ENCODE results near the gene NAT8L.

Gene NAT8L

GRCh38 chr4:2096073-2096609, 37.0 kb downstream of the NAT8L start:
- DNase-seq: no peak

DNA sequence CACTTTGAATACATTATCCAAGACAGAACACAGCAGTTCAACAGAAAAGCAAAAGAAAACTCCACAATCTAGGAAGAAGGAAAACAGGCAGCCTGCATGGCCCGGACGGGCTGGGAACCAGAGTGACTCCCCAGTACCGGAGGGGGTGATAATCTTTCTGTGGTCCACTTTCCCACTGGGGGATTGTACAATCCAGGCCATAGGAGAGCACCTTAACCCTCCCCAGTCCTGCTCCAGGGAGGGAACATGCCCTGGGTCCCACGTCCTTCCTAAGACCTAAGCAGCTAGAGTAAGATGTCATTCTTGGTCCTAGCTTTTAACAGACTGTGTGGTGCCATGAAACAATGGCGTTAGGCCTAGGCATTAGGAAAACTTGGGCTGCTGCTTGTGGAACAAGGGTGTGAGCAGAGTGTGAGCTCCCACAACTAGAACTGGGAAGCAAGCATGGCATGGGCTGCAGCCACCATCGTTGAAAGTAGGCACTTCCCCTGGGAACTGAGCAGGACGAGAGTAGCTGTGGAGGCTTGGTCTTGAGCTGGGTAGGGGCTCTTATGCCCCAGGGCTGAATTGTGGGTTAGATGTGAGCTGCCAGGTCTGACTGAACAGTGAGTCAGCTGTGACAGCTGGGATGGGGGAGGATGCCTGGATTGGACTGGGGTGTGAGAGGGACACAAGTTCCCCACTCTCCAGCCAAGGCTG, 42.4 kb downstream of the NAT8L start:
- DNase-seq: no peak

DNA sequence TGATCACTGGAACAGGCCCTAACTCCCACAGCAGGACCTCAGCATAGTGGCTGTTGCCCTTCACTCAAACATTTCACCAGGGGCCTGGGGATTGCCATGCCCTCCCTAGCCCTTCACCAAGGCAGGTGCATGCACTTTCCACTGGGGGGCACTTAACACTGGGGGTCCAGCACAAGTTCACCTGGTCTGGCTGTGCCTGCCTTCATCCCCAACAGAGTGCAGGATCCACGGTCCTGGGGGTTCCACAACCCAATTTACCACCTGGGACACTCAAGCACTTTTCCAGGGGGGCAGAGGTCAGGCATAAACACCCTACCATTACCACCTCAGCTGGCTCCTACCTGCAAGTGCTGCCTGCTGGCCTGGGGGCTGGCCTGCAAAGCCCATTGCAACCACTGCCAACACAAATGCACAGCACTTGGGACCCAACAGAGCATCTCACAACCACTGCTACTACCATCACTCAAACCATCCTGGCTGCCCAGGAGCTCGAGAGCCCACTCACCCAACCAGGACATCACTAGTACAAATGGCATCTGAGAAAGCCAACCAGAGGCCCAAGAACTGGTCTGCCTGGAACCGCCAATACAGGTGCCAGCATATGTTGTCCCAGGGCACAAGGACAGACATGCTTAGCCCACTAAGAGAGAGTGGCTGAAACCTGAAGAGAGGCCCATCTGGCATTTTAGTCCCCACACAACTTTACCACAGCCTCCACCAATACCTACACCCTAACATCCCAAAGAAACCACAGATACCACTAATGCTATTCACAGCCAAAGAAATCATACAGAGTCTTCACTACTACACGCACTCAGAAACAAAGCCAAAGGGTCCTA, 43.1 kb downstream of the NAT8L start:
- DNase-seq: no peak

DNA sequence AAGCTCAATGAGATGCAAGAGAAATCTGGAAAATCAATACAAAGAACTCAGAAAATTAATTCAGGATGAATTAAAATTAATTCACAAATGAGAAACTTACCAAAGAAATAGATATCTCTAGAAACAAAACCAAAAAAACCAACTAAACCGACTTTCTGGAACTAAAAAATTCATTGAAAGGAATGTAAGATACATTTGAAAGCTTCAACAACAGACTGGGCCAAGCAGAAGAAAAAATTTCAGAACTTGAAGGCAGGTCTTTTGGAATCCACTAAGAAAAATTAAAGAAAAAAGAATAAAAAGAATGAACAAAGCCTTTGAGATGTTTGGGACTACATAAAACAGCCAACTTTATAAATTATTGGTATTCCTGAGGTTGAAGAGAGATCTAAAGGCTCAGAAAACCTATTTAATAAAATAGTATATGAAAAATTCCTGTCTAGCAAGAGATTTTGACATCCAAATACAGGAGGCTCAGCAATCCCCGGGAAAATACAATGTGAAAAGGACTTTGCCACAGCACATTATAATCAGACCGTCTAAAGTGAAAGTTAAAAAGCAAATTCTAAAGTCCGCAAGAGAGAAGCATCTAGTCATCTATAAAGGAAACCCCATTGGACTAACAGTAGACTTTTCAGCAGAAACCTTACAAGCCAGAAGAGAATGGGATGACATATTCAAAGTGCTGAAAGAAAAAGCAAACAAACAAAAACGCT, 44.2 kb downstream of the NAT8L start:
- DNase-seq: no peak

DNA sequence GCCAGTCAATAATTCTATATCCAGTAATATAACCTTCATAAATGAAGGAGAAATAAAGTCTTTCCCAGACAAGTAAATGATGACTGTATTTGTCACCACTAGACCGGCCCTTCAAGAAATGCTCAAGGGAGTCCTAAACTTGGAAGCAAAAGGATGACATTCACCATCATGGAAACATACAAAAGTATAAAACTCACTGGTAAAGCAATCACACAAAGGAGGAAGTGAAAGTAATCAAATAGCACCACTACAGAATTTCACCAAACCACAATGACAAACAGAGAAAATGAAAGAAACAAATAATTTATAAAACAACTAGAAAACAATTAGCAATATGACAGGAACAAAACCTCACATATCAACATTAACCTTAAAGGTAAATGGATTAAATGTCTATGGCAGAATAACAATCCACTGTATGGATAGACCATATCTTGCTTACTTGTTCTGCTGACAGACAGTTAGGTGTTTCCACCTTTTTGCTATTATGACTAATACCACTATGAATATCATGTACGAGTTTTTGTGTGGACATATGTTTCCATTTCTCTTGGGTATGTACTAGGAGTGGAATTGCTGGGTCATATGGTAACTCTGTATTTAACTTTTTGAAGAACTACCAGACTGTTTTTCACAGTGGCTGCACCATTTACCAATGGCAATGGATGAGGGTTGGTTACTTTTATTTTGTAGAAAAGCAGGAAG, 44.9 kb downstream of the NAT8L start:
- no peak for DNase-seq

- DNase-seq: no peak
Observed at GRCh38 chr4:2104556-2105345, 45.6 kb downstream of the NAT8L start.

- DNase-seq: peak; percentile 48
Observed at GRCh38 chr4:2105559-2105958, 46.4 kb downstream of the NAT8L start.

- peak; percentile 8 for DNase-seq
Observed at GRCh38 chr4:2116687-2117400, 57.7 kb downstream of the NAT8L start.

Data from fibroblast of skin of right biceps (primary cell).